ENCODE data around the gene PCSK6. TPM values are rescaled to one million over a fixed set of nuclear protein-coding genes. Genes with fewer than 3 reads are reported as not detected.

Gene PCSK6
- total RNA-seq, 4 donors from 2014 or later = 12.9 to 31.5 (median 23.7) TPM

- no peaks in the 10 kb centered on the region for H3K36me3 ChIP-seq
- H3K27ac ChIP-seq = no peak overlapping the region
- 81% methylated on average over 7 of the region's 8 CpGs for WGBS
- no peak for DNase-seq (ENCODE audit: low spot score in 2 of 2)
- H3K4me3 ChIP-seq = no peak overlapping the region
- peaks cover 5% of the 10 kb centered on the region for H3K4me1 ChIP-seq
- H3K27me3 ChIP-seq = peaks cover 8% of the 10 kb centered on the region
- no peak for TF ChIP-seq CTCF (IDR thresholded peaks at IDR 0.05)
- no peak for TF ChIP-seq POLR2A (IDR thresholded peaks at IDR 0.05)
- TF ChIP-seq POLR2AphosphoS5 (IDR thresholded peaks at IDR 0.05) = no peak
- no peak for TF ChIP-seq EP300 (IDR thresholded peaks at IDR 0.05)
- no peaks in the 10 kb centered on the region for H3K9me3 ChIP-seq
Measured at GRCh38 chr15:101506491-101506890, 17.0 kb upstream of the PCSK6 start.

GRCh38 chr15:101505610-101506337, 16.3 kb upstream of the PCSK6 start:
- Histone ChIP-seq H3K4me1 (peaks cover 12% of the 10 kb centered on the region), H3K27me3 (peaks cover 8% of the 10 kb centered on the region), H3K4me3 (no peak overlapping the region), H3K27ac (no peak overlapping the region), H3K36me3 (no peaks in the 10 kb centered on the region), H3K9me3 (no peaks in the 10 kb centered on the region)
- TF ChIP-seq POLR2AphosphoS5 (IDR thresholded peaks at IDR 0.05) = no peak
- TF ChIP-seq CTCF (IDR thresholded peaks at IDR 0.05) = no peak
- TF ChIP-seq EP300 (IDR thresholded peaks at IDR 0.05) = no peak
- TF ChIP-seq POLR2A (IDR thresholded peaks at IDR 0.05) = no peak
- WGBS = 81% methylated on average over 18 of the region's 18 CpGs
- no peak for DNase-seq (ENCODE audit: low spot score in 2 of 2)

GRCh38 chr15:101504866-101505609, 15.5 kb upstream of the PCSK6 start:
- H3K4me3 ChIP-seq = no peak overlapping the region
- no peaks in the 10 kb centered on the region for H3K36me3 ChIP-seq
- H3K27ac ChIP-seq = no peak overlapping the region
- WGBS = 92% methylated on average over 17 of the region's 17 CpGs
- no peak for TF ChIP-seq POLR2AphosphoS5 (IDR thresholded peaks at IDR 0.05)
- no peak for TF ChIP-seq CTCF (IDR thresholded peaks at IDR 0.05)
- TF ChIP-seq EP300 (IDR thresholded peaks at IDR 0.05) = no peak
- TF ChIP-seq POLR2A (IDR thresholded peaks at IDR 0.05) = no peak
- no peaks in the 10 kb centered on the region for H3K9me3 ChIP-seq
- peaks cover 20% of the 10 kb centered on the region for H3K4me1 ChIP-seq
- no peak for DNase-seq (ENCODE audit: low spot score in 2 of 2)
- peaks cover 8% of the 10 kb centered on the region for H3K27me3 ChIP-seq

- Histone ChIP-seq H3K9me3 (no peaks in the 10 kb centered on the region), H3K27ac (no peak overlapping the region), H3K4me3 (no peak overlapping the region), H3K36me3 (no peaks in the 10 kb centered on the region), H3K4me1 (peaks cover 26% of the 10 kb centered on the region), H3K27me3 (peaks cover 8% of the 10 kb centered on the region)
- TF ChIP-seq POLR2A (IDR thresholded peaks at IDR 0.05) = no peak
- no peak for DNase-seq (ENCODE audit: low spot score in 2 of 2)
- WGBS = 89% methylated on average over 9 of the region's 9 CpGs
Measured at GRCh38 chr15:101504373-101504772, 14.9 kb upstream of the PCSK6 start.

GRCh38 chr15:101503296-101503599, 13.7 kb upstream of the PCSK6 start:
- no peak for DNase-seq (ENCODE audit: low spot score in 2 of 2)
- 82% methylated on average over 9 of the region's 9 CpGs for whole genome bisulfite sequencing

More at GRCh38 chr15:101503296-101503599, 13.7 kb upstream of the PCSK6 start:
- Histone ChIP-seq H3K27ac (no peak overlapping the region), H3K4me3 (no peak overlapping the region), H3K36me3 (no peaks in the 10 kb centered on the region), H3K27me3 (peaks cover 8% of the 10 kb centered on the region), H3K9me3 (no peaks in the 10 kb centered on the region), H3K4me1 (peaks cover 35% of the 10 kb centered on the region)
- TF ChIP-seq POLR2AphosphoS5 (IDR thresholded peaks at IDR 0.05) (no peak), EP300 (IDR thresholded peaks at IDR 0.05) (no peak), POLR2A (IDR thresholded peaks at IDR 0.05) (no peak), CTCF (IDR thresholded peaks at IDR 0.05) (no peak)
